Measurements from ENCODE around the gene HRH2.

- TF ChIP-seq, protein P1, sequence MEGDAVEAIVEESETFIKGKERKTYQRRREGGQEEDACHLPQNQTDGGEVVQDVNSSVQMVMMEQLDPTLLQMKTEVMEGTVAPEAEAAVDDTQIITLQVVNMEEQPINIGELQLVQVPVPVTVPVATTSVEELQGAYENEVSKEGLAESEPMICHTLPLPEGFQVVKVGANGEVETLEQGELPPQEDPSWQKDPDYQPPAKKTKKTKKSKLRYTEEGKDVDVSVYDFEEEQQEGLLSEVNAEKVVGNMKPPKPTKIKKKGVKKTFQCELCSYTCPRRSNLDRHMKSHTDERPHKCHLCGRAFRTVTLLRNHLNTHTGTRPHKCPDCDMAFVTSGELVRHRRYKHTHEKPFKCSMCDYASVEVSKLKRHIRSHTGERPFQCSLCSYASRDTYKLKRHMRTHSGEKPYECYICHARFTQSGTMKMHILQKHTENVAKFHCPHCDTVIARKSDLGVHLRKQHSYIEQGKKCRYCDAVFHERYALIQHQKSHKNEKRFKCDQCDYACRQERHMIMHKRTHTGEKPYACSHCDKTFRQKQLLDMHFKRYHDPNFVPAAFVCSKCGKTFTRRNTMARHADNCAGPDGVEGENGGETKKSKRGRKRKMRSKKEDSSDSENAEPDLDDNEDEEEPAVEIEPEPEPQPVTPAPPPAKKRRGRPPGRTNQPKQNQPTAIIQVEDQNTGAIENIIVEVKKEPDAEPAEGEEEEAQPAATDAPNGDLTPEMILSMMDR (conservative IDR thresholded peaks at IDR 0.05 in 1 of 2, IDR thresholded peaks at IDR 0.05 in 1 of 2; ENCODE audit: low read depth in 1 of 2, low read length in 2 of 2): no peak
- no peak for TF ChIP-seq EZH2 (IDR thresholded peaks at IDR 0.05; ENCODE audit: low read length, missing control alignments)
Observed at GRCh38 chr5:175740014-175740413, 82.1 kb downstream of the HRH2 start.

Data from fibroblast of lung (primary cell).